Measurements from ENCODE around the gene NEFH. TPM values are rescaled to one million over a fixed set of nuclear protein-coding genes. Genes with fewer than 3 reads are reported as not detected.

Gene NEFH
- total RNA-seq, 1 donor from 2014 or later: 2.9 TPM

DNA sequence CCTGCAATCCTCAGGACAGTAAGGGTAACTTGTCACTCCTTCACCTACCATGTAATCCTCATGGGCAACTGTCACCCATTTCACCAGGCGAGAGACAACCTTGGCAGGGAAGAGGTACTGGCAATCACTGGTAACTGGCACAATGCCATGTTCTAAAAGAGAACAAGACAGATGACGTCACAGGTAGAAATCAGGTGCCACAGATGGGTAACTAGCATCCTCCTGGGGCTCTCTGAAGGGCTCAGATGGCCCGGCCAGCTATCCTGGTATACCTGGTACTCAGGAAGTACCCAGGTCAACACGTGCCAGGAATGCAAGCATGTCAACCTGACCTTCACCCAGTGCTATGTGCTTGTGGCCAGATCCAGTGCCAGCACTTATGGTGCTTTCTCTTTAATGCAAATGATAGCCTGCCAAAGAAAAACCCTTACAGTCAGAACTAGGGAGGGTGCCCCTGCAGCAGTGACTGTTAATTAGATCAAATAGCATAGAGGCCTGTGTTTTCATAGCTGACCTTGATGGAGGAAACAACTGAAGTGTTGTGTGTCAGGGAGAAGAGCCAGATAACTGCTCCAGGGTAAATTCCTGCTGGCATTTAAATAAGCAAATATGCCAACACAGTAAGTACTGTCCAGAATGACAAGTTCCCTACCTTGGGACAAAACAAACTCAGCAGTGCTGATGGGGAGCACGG, 37.3 kb downstream of the NEFH start:
- TF ChIP-seq, protein P1, sequence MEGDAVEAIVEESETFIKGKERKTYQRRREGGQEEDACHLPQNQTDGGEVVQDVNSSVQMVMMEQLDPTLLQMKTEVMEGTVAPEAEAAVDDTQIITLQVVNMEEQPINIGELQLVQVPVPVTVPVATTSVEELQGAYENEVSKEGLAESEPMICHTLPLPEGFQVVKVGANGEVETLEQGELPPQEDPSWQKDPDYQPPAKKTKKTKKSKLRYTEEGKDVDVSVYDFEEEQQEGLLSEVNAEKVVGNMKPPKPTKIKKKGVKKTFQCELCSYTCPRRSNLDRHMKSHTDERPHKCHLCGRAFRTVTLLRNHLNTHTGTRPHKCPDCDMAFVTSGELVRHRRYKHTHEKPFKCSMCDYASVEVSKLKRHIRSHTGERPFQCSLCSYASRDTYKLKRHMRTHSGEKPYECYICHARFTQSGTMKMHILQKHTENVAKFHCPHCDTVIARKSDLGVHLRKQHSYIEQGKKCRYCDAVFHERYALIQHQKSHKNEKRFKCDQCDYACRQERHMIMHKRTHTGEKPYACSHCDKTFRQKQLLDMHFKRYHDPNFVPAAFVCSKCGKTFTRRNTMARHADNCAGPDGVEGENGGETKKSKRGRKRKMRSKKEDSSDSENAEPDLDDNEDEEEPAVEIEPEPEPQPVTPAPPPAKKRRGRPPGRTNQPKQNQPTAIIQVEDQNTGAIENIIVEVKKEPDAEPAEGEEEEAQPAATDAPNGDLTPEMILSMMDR (conservative IDR thresholded peaks at IDR 0.05): no peak
- Mint-ChIP-seq H3K36me3 (ENCODE audit: low read depth) (peaks cover 7% of the 10 kb centered on the region), H3K4me1 (no peaks in the 10 kb centered on the region), H3K4me3 (no peak overlapping the region), H3K27ac (ENCODE audit: unreplicated experiment) (no peak overlapping the region), H3K27me3 (ENCODE audit: low read depth) (no peaks in the 10 kb centered on the region), H3K9me3 (no peaks in the 10 kb centered on the region)
- no peak for DNase-seq (ENCODE audit: low read depth, low spot score)

DNA sequence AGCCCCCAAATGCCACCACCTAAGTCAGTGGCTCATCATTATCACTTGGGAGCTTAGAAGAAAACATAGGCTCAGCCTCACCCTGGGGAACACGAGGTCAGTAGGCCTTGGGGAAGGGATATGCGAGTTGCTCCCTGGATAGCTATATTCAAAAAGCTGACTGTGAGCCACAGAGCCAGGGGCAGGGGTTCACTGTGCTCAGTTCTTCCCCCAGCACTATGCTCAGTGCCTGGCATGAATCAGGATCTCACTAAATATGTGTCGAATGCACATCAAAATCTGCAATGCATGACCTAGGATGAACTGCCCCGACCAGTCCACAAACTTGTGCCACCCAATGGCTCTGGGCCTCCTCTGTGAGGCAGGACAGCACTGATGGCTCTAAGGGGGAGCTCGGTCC, 38.4 kb downstream of the NEFH start:
- DNase-seq (ENCODE audit: low read depth, low spot score): no peak
- no peak overlapping the region for H3K27ac Mint-ChIP-seq (ENCODE audit: unreplicated experiment)
- peaks cover 11% of the 10 kb centered on the region for H3K36me3 Mint-ChIP-seq (ENCODE audit: low read depth)
- no peaks in the 10 kb centered on the region for H3K27me3 Mint-ChIP-seq (ENCODE audit: low read depth)
- no peak overlapping the region for H3K4me3 Mint-ChIP-seq
- no peaks in the 10 kb centered on the region for H3K9me3 Mint-ChIP-seq
- TF ChIP-seq, protein P1 (conservative IDR thresholded peaks at IDR 0.05): no peak
- H3K4me1 Mint-ChIP-seq: no peaks in the 10 kb centered on the region

DNA sequence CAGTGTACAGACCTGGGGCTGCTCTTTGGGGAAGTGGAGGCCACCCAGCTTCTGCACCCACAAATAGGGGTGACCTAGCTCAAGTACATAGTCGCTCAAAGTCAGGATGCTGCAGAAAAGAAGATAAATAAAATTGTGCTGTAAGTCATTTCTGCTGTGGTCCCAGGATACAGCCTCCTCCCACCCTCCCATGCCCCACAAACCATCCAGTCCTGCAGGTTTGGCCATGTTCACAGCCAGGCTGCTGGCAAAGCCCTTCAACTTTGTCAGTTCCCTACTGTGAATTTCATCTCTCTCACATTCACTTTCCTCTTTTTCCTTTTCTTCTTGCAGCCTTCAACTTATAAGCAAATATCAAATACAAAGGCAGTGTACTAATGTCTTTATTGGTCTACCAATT, 40.0 kb downstream of the NEFH start:
- no peaks in the 10 kb centered on the region for H3K27me3 Mint-ChIP-seq (ENCODE audit: low read depth)
- no peak overlapping the region for H3K27ac Mint-ChIP-seq (ENCODE audit: unreplicated experiment)
- peaks cover 14% of the 10 kb centered on the region for H3K36me3 Mint-ChIP-seq (ENCODE audit: low read depth)
- H3K9me3 Mint-ChIP-seq: no peaks in the 10 kb centered on the region
- DNase-seq (ENCODE audit: low read depth, low spot score): no peak
- TF ChIP-seq, protein P1 (conservative IDR thresholded peaks at IDR 0.05): no peak
- H3K4me3 Mint-ChIP-seq: no peak overlapping the region
- H3K4me1 Mint-ChIP-seq: no peaks in the 10 kb centered on the region

DNA sequence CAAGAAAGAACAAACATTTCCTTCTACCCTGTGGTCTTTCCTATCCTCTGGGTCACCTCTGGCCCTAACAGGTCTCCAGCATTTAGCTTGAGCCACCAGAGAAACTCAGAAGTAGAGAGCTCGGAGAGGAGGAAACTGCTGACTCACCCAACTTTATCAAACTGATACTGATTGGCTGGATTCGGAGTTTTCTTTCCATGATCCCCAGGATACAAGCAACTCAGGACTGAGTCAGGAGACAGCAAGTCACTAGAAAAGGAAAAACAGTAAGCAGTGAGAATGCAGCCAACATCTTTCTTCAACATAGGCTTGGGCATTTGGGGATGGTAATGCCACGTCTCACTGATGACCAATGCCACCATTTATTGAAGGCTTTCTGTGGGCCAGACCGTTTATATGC, 40.8 kb downstream of the NEFH start:
- Mint-ChIP-seq H3K36me3 (ENCODE audit: low read depth) (peaks cover 15% of the 10 kb centered on the region), H3K4me3 (no peak overlapping the region), H3K9me3 (no peaks in the 10 kb centered on the region), H3K27me3 (ENCODE audit: low read depth) (no peaks in the 10 kb centered on the region), H3K27ac (ENCODE audit: unreplicated experiment) (no peak overlapping the region), H3K4me1 (no peaks in the 10 kb centered on the region)
- no peak for DNase-seq (ENCODE audit: low read depth, low spot score)
- TF ChIP-seq, protein P1 (conservative IDR thresholded peaks at IDR 0.05): no peak

DNA sequence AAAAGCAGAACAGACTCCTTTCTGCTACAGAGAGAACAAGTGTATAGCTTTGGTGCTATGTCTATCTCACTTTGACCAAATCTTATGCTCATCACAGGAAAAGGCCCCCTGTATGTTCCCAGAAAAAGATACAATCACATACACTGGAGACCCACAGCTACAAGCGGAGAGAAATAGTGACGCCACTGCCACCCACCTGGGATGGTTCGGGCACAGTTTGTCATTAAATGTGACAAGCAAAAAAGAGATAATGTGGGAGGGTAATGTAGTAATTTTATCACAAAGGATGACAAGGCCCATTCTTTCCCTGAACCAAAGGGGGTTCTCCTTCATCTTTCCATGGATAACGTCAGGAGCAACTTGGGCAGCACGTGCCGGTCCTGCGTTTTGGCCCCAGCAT, 41.5 kb downstream of the NEFH start:
- Mint-ChIP-seq H3K36me3 (ENCODE audit: low read depth) (peaks cover 15% of the 10 kb centered on the region), H3K27me3 (ENCODE audit: low read depth) (no peaks in the 10 kb centered on the region), H3K4me1 (no peaks in the 10 kb centered on the region), H3K9me3 (no peaks in the 10 kb centered on the region), H3K27ac (ENCODE audit: unreplicated experiment) (no peak overlapping the region), H3K4me3 (no peak overlapping the region)
- TF ChIP-seq, protein P1 (conservative IDR thresholded peaks at IDR 0.05): no peak
- DNase-seq (ENCODE audit: low read depth, low spot score): no peak

Data from neural crest cell (in vitro differentiated cells).